B cell (primary cell): Measurements from ENCODE around the gene HBA1. TPM values are rescaled to one million over a fixed set of nuclear protein-coding genes. Genes with fewer than 3 reads are reported as not detected.

ENCODE experiments used
- ATAC-seq: fragments of 200-7000 bp; cut with Tn5 transposase; one replicate; pipeline ENCODE4 v1.10.0; 2021; ENCODE audit warnings: low read depth, mild to moderate bottlenecking, moderate number of reproducible peaks, moderate library complexity
- CTCF ChIA-PET: fragments of 350-600 bp; sonication (Branson Sonifier 250); formaldehyde crosslinking; loops from one replicate; lab custom pipeline; 2021; ENCODE audit warnings: antibody characterized with exemption, inconsistent platforms; lab: Charles Lee
- POLR2A ChIA-PET: fragments of 350-600 bp; sonication (Branson Sonifier 250); formaldehyde crosslinking; loops from one replicate; lab custom pipeline; 2021; ENCODE audit warnings: antibody characterized with exemption; lab: Charles Lee
- DNase-seq: peaks from one replicate; pipeline ENCODE4 v3.0.0; 2013
- H2AFZ ChIP-seq: 2 replicates; pipeline ENCODE4 v1.6.1; 2012; ENCODE audit warnings: mild to moderate bottlenecking, low read depth, low read length; ENCODE audit not compliant: insufficient read depth, poor library complexity, severe bottlenecking
- H3K27ac ChIP-seq, 2 donors: 1 replicate in 1 of 2; 2 replicates in 1 of 2; pipeline ENCODE4 v1.5.1; 2012 to 2013; ENCODE audit warnings: low read length in 2 of 2, mild to moderate bottlenecking in 2 of 2, moderate library complexity in 1 of 2
- H3K27me3 ChIP-seq, 4 experiments: fragments of 200-600 bp in 1 of 4; sonication (generic) in 1 of 4; replicated peaks in 1 of 4; 1 replicate in 2 of 4; 2 replicates in 2 of 4; pipeline versions ENCODE4 v1.6.1 to v1.7.0; 2013 to 2016; ENCODE audit warnings: low read length in 3 of 4, mild to moderate bottlenecking in 2 of 4, mixed read lengths in 1 of 4, moderate library complexity in 1 of 4; ENCODE audit not compliant: insufficient read depth in 4 of 4, control insufficient read depth in 3 of 4; ENCODE audit errors: control extremely low read depth in 1 of 4
- H3K36me3 ChIP-seq, 2 experiments: replicated peaks in 1 of 2; 1 replicate in 1 of 2; 2 replicates in 1 of 2; pipeline versions ENCODE4 v1.6.1 to v1.7.1; 2013; ENCODE audit warnings: low read length in 1 of 2; ENCODE audit not compliant: insufficient read depth in 2 of 2, control insufficient read depth in 1 of 2; ENCODE audit errors: control extremely low read depth in 1 of 2, extremely low read depth in 1 of 2
- H3K4me1 ChIP-seq, 2 donors: fragments of 200-600 bp in 1 of 2; sonication (generic) in 1 of 2; 1 replicate in 1 of 2; 2 replicates in 1 of 2; pipeline versions ENCODE4 v1.5.1 to v1.6.1; 2013 to 2017; ENCODE audit warnings: low read length in 2 of 2; ENCODE audit not compliant: control insufficient read depth in 2 of 2, insufficient read depth in 2 of 2
- H3K4me2 ChIP-seq: replicated peaks from 2 replicates; pipeline ENCODE3; 2012; ENCODE audit warnings: mild to moderate bottlenecking, low read depth, low read length; ENCODE audit not compliant: poor library complexity, severe bottlenecking
- H3K4me3 ChIP-seq, 5 experiments: fragments of 200-600 bp in 1 of 5; sonication (generic) in 1 of 5; 1 replicate in 3 of 5; 2 replicates in 2 of 5; pipeline versions ENCODE4 v1.5.1 to v1.7.0; 2011 to 2016; ENCODE audit warnings: low read length in 4 of 5, mild to moderate bottlenecking in 4 of 5, low read depth in 2 of 5, control low read depth in 1 of 5, moderate library complexity in 1 of 5; ENCODE audit not compliant: insufficient read depth in 1 of 5; ENCODE audit errors: control extremely low read depth in 1 of 5, extremely low read depth in 1 of 5
- H3K79me2 ChIP-seq: fragments of 200-600 bp; sonication (generic); one replicate; pipeline ENCODE4 v1.6.0; 2016; ENCODE audit warnings: low read length; ENCODE audit not compliant: control insufficient read depth, insufficient read depth
- H3K9ac ChIP-seq: fragments of 200-600 bp; sonication (generic); 2 replicates; pipeline ENCODE4 v1.6.1; 2017; ENCODE audit warnings: mild to moderate bottlenecking, low read length, moderate library complexity
- H3K9me3 ChIP-seq, 3 donors: one replicate each; pipeline versions ENCODE4 v1.6.1 to v1.7.1; 2013; ENCODE audit warnings: low read length in 2 of 3; ENCODE audit not compliant: control insufficient read depth in 2 of 3, insufficient read depth in 1 of 3; ENCODE audit errors: control extremely low read depth in 1 of 3
- H4K20me1 ChIP-seq: 2 replicates; pipeline ENCODE4 v1.6.0; 2012; ENCODE audit warnings: mild to moderate bottlenecking, low read length; ENCODE audit not compliant: insufficient read depth, control insufficient read depth, poor library complexity, severe bottlenecking
- H3K27ac Mint-ChIP-seq: one replicate; pipeline ENCODE4 v1.8.0; 2021; ENCODE audit warnings: mixed read lengths
- H3K27me3 Mint-ChIP-seq: one replicate; pipeline ENCODE4 v1.8.0; 2021; ENCODE audit warnings: mixed read lengths
- H3K4me1 Mint-ChIP-seq: one replicate; pipeline ENCODE4 v1.8.0; 2021; ENCODE audit warnings: mixed read lengths
- H3K4me3 Mint-ChIP-seq: one replicate; pipeline ENCODE4 v1.8.0; 2021; ENCODE audit warnings: mixed read lengths
- H3K9me3 Mint-ChIP-seq: one replicate; pipeline ENCODE4 v1.8.0; 2022; ENCODE audit warnings: mixed read lengths; ENCODE audit not compliant: insufficient read depth
- CTCF ChIP-seq: fragments of 200-600 bp; IDR thresholded peaks from one replicate; pipeline ENCODE4 v1.8.0; 2022; ENCODE audit warnings: antibody characterized with exemption, mild to moderate bottlenecking
- EZH2 ChIP-seq: IDR thresholded peaks from 2 replicates; pipeline ENCODE4 v1.6.1; 2012; ENCODE audit warnings: borderline replicate concordance, low read depth, mild to moderate bottlenecking, moderate library complexity, low read length; ENCODE audit not compliant: insufficient read depth, poor library complexity, severe bottlenecking
- WGBS: methylation state at CpG from one replicate; pipeline ENCODE4 v1.1.5; 2013; ENCODE audit warnings: missing lambda C conversion rate; ENCODE audit not compliant: insufficient coverage; 5-methylcytosine and 5-hydroxymethylcytosine counted together
- intact Hi-C: fragments of 100-400 bp; cut with micrococcal nuclease; formaldehyde crosslinking; loops from one replicate; pipeline ENCODE4 v1.10.0; 2022
- polyA plus RNA-seq: library from polyadenylated mRNA; depleted of rRNA; stranded (reverse); fragments of >200 nt; gene quantifications from 2 replicates; pipeline ENCODE4 v1.2.3, GENCODE V29; 2012
- total RNA-seq, 2 donors: library from RNA; stranded (reverse); fragments of 120-200 nt in 1 of 2; gene quantifications; 1 replicate in 1 of 2; 2 replicates in 1 of 2; pipeline versions ENCODE4 v1.2.3 to v1.2.4, GENCODE V29; 2013 to 2022

HBA1 gene
- total and polyA plus RNA-seq, 2 donors (not counting 1 experiment from before 2014, with no cell fraction given), result 38.5 to 283 TPM

GRCh38 chr16:189604-190186, 13.2 kb downstream of the HBA1 start:
- intact Hi-C loops, result no loop called here
- Histone ChIP-seq H3K9ac (no peak overlapping the region), H4K20me1 (peaks cover 15% of the 10 kb centered on the region), H3K4me3 (no peak overlapping the region), H3K27me3 (no peaks in the 10 kb centered on the region), H3K4me2 (no peak overlapping the region), H3K4me1 (no peaks in the 10 kb centered on the region), H3K79me2 (peaks cover 9% of the 10 kb centered on the region), H3K27ac (no peak overlapping the region), H3K36me3 (peaks cover 15 to 65% of the 10 kb centered on the region in 2 experiments), H2AFZ (no peak overlapping the region), H3K9me3 (no peaks in the 10 kb centered on the region)
- no peak for TF ChIP-seq EZH2
- no peak for TF ChIP-seq CTCF
- no peak overlapping the region for H3K4me3 Mint-ChIP-seq
- no peak overlapping the region for H3K27ac Mint-ChIP-seq
- DNase-seq (no peak), ATAC-seq (no peak)
- ChIA-PET POLR2A (no interaction called here), CTCF (no interaction called here)
- 97% methylated on average over 32 of the region's 34 CpGs for WGBS
- H3K9me3 Mint-ChIP-seq, result no peaks in the 10 kb centered on the region
- no peaks in the 10 kb centered on the region for H3K27me3 Mint-ChIP-seq
- no peaks in the 10 kb centered on the region for H3K4me1 Mint-ChIP-seq

- H2AFZ ChIP-seq, result no peak overlapping the region
- peaks cover 15 to 84% of the 10 kb centered on the region in 2 experiments for H3K36me3 ChIP-seq
- no peak for TF ChIP-seq EZH2
- TF ChIP-seq CTCF, result no peak
- no peaks in the 10 kb centered on the region for H3K27me3 ChIP-seq
- H3K9me3 ChIP-seq, result no peaks in the 10 kb centered on the region
- H3K4me2 ChIP-seq, result no peak overlapping the region
- no peaks in the 10 kb centered on the region for H3K9me3 Mint-ChIP-seq
- POLR2A ChIA-PET, result no interaction called here
- peaks cover 33% of the 10 kb centered on the region for H4K20me1 ChIP-seq
- H3K9ac ChIP-seq, result no peak overlapping the region
- H3K4me1 Mint-ChIP-seq, result no peaks in the 10 kb centered on the region
- intact Hi-C loops, result no loop called here
- H3K27ac ChIP-seq, result no peak overlapping the region
- H3K27me3 Mint-ChIP-seq, result no peaks in the 10 kb centered on the region
- CTCF ChIA-PET, result interaction anchor here (1.4 kb wide), 1 partner anchor 85 kb away, joined by 5 read pairs; no protein-coding TSS in a partner anchor
- H3K79me2 ChIP-seq, result peaks cover 16% of the 10 kb centered on the region
- DNase-seq, result no peak
- H3K27ac Mint-ChIP-seq, result no peak overlapping the region
- no peak overlapping the region for H3K4me3 ChIP-seq
- no peak overlapping the region for H3K4me3 Mint-ChIP-seq
- no peak for ATAC-seq
- 93% methylated on average over 3 of the region's 4 CpGs for WGBS
- H3K4me1 ChIP-seq, result no peaks in the 10 kb centered on the region
Observed at GRCh38 chr16:191831-192230, 15.4 kb downstream of the HBA1 start.
